HCT116 (cell line): ENCODE measurements around the gene ZNF2. TPM values are rescaled to one million over a fixed set of nuclear protein-coding genes. Genes with fewer than 3 reads are reported as not detected.

Experiments used
- ATAC-seq: fragments of 200-7000 bp; cut with Tn5 transposase; 2 replicates; pipeline ENCODE4 v1.9.1; 2020; ENCODE audit warnings: mild to moderate bottlenecking, moderate library complexity
- BruUV-seq: library from RNA; stranded (reverse); fragments of 400-500 nt; replicated peaks from 2 replicates; lab custom pipeline; 2021; lab: Mats Ljungman, UMichigan
- CTCF ChIA-PET: fragments of 300-600 bp; sonication (Branson Sonifier 250); formaldehyde crosslinking; loops from one replicate; lab custom pipeline; 2021; ENCODE audit warnings: antibody characterized with exemption; lab: Charles Lee
- POLR2A ChIA-PET: fragments of 300-600, 350-600 bp; sonication (Branson Sonifier 250); formaldehyde crosslinking; loops from one replicate; lab custom pipeline; 2021; ENCODE audit warnings: antibody characterized with exemption; lab: Charles Lee
- RAD21 ChIA-PET, 2 experiments: fragments of 300-600 bp; sonication (Branson Sonifier 250); formaldehyde crosslinking; loops; one replicate each; lab custom pipeline; 2023; ENCODE audit warnings: low total read pairs in 2 of 2; ENCODE audit not compliant: uncharacterized antibody in 2 of 2, unreplicated experiment in 2 of 2, low non-redundant PET in 1 of 2; lab: Charles Lee
- DNase-seq: peaks from one replicate; pipeline ENCODE4 v3.0.0-alpha.2; 2010; ENCODE audit warnings: low read depth, low spot score
- H2AFZ ChIP-seq: fragments of 200-600 bp; shearing (Covaris generic), sonication (generic); 2 replicates; pipeline ENCODE4 v1.6.1; 2017; ENCODE audit warnings: low read depth, mixed run types, mixed read lengths, antibody characterized with exemption, low read length; ENCODE audit not compliant: poor library complexity, severe bottlenecking
- H3K27ac ChIP-seq: 2 replicates; pipeline ENCODE4 v1.5.1; 2012; ENCODE audit warnings: low read depth, low read length
- H3K27me3 ChIP-seq: fragments of 200-600 bp; sonication (generic); 2 replicates; pipeline ENCODE4 v1.6.1; 2016; ENCODE audit warnings: mixed run types, low read length, mixed read lengths; ENCODE audit not compliant: insufficient read depth
- H3K36me3 ChIP-seq, 2 experiments: fragments of 200-500 bp in 1 of 2; fragments of 200-600 bp in 1 of 2; sonication (Bioruptor generic) in 1 of 2; sonication (generic) in 1 of 2; 2 replicates each; pipeline versions ENCODE4 v1.5.1 to v1.6.1; 2014 to 2016; ENCODE audit warnings: low read length in 2 of 2, inconsistent platforms in 1 of 2, mixed read lengths in 1 of 2, mixed run types in 1 of 2; ENCODE audit not compliant: insufficient read depth in 2 of 2, control insufficient read depth in 1 of 2
- H3K4me1 ChIP-seq, 2 experiments: fragments of 200-600 bp in 1 of 2; sonication (generic) in 1 of 2; 2 replicates each; pipeline versions ENCODE4 v1.5.1 to v1.6.1; 2012 to 2017; ENCODE audit warnings: low read length in 2 of 2, inconsistent platforms in 1 of 2, mild to moderate bottlenecking in 1 of 2, mixed read lengths in 1 of 2, mixed run types in 1 of 2, moderate library complexity in 1 of 2; ENCODE audit not compliant: insufficient read depth in 2 of 2, control insufficient read depth in 1 of 2
- H3K4me2 ChIP-seq: fragments of 200-600 bp; sonication (generic); 2 replicates; pipeline ENCODE4 v1.6.1; 2017; ENCODE audit warnings: mixed run types, low read length, mixed read lengths
- H3K4me3 ChIP-seq, 2 experiments: fragments of 200-600 bp in 1 of 2; sonication (generic) in 1 of 2; replicated peaks in 1 of 2; 2 replicates each; pipeline ENCODE4 v1.5.1; 2011 to 2016; ENCODE audit warnings: low read length in 2 of 2, control low read depth in 1 of 2, low read depth in 1 of 2, mild to moderate bottlenecking in 1 of 2, mixed read lengths in 1 of 2, mixed run types in 1 of 2
- H3K79me2 ChIP-seq: fragments of 200-600 bp; sonication (generic); 2 replicates; pipeline ENCODE4 v1.6.1; 2017; ENCODE audit warnings: mild to moderate bottlenecking, mixed run types, low read length, moderate library complexity, mixed read lengths; ENCODE audit not compliant: insufficient read depth
- H3K9ac ChIP-seq: fragments of 200-600 bp; sonication (generic); 2 replicates; pipeline ENCODE4 v1.6.1; 2016; ENCODE audit warnings: low read length, mixed read lengths
- H3K9me2 ChIP-seq: fragments of 200-600 bp; sonication (generic), shearing (Covaris generic); 2 replicates; pipeline ENCODE4 v1.6.1; 2017; ENCODE audit warnings: mixed run types, mild to moderate bottlenecking, moderate library complexity; ENCODE audit not compliant: insufficient read depth
- H3K9me3 ChIP-seq, 2 experiments: fragments of 200-500 bp in 1 of 2; fragments of 200-600 bp in 1 of 2; sonication (Bioruptor generic) in 1 of 2; sonication (generic) in 1 of 2; 2 replicates each; pipeline ENCODE4 v1.6.1; 2014 to 2017; ENCODE audit warnings: low read length in 2 of 2, mixed read lengths in 2 of 2, inconsistent platforms in 1 of 2, low read depth in 1 of 2, mild to moderate bottlenecking in 1 of 2, mixed run types in 1 of 2, moderate library complexity in 1 of 2; ENCODE audit not compliant: control insufficient read depth in 1 of 2, insufficient read depth in 1 of 2
- H4K20me1 ChIP-seq: fragments of 200-600 bp; sonication (generic), shearing (Covaris generic); 2 replicates; pipeline ENCODE4 v1.6.1; 2017; ENCODE audit warnings: mixed run types, mild to moderate bottlenecking, moderate library complexity; ENCODE audit not compliant: insufficient read depth
- CTCF ChIP-seq, 3 experiments: fragments of 200-600 bp in 1 of 3; sonication (generic) in 1 of 3; IDR thresholded peaks in 2 of 3; conservative IDR thresholded peaks in 1 of 3; 2 replicates each; pipeline ENCODE4 v1.5.1; 2012 to 2017; ENCODE audit warnings: low read depth in 2 of 3, low read length in 2 of 3, antibody characterized with exemption in 1 of 3, borderline replicate concordance in 1 of 3, control low read depth in 1 of 3, mild to moderate bottlenecking in 1 of 3, mixed read lengths in 1 of 3, mixed run types in 1 of 3, moderate library complexity in 1 of 3; ENCODE audit not compliant: insufficient read depth in 1 of 3
- EZH2 ChIP-seq: fragments of 200-600 bp; sonication (generic); IDR thresholded peaks from 2 replicates; pipeline ENCODE4 v1.6.1; 2017; ENCODE audit warnings: antibody characterized with exemption, mixed run types
- FOSL1 ChIP-seq: IDR thresholded peaks from 2 replicates; pipeline ENCODE4 v1.6.1; 2012; ENCODE audit warnings: low read depth
- RAD21 ChIP-seq: IDR thresholded peaks from 2 replicates; pipeline ENCODE4 v1.6.1; 2012; ENCODE audit warnings: low read depth, mild to moderate bottlenecking
- TCF7L2 ChIP-seq: IDR thresholded peaks from 2 replicates; pipeline ENCODE4 v1.7.0; 2011; ENCODE audit warnings: borderline replicate concordance, inconsistent platforms; ENCODE audit not compliant: insufficient read depth, insufficient read length; ENCODE audit errors: extremely low read depth
- YY1 ChIP-seq: IDR thresholded peaks from 2 replicates; pipeline ENCODE4 v1.6.1; 2011; ENCODE audit warnings: low read length, low read depth, moderate library complexity, mild to moderate bottlenecking; ENCODE audit not compliant: insufficient replicate concordance; ENCODE audit errors: extremely low read depth
- ZBTB33 ChIP-seq: IDR thresholded peaks from 2 replicates; pipeline ENCODE4 v1.6.1; 2011; ENCODE audit warnings: mild to moderate bottlenecking, low read length, moderate library complexity; ENCODE audit not compliant: insufficient replicate concordance; ENCODE audit errors: extremely low read depth
- intact Hi-C: fragments of 100-400 bp; cut with micrococcal nuclease; formaldehyde crosslinking; loops from 2 replicates; pipeline ENCODE4 v1.10.0; 2022
- total RNA-seq: library from RNA; stranded (reverse); gene quantifications from one replicate; pipeline ENCODE4 v1.2.1, GENCODE V29; 2021; ENCODE audit not compliant: unreplicated experiment

ZNF2 gene
- total RNA-seq, 1 experiment from 2014 or later, result 3.4 TPM

- ChIA-PET CTCF (no interaction called here), POLR2A (no interaction called here), RAD21 (no interaction called here)
- no peaks in the 10 kb centered on the region for H4K20me1 ChIP-seq
- H3K79me2 ChIP-seq, result no peaks in the 10 kb centered on the region
- H3K4me2 ChIP-seq, result no peak overlapping the region
- H3K4me3 ChIP-seq, result no peak overlapping the region
- H3K4me1 ChIP-seq, result no peaks in the 10 kb centered on the region
- ATAC-seq, result no peak
- H3K36me3 ChIP-seq, result peaks cover 2 to 17% of the 10 kb centered on the region in 2 experiments; a peak in 2 of 4 replicates
- no peak overlapping the region for H3K27ac ChIP-seq
- no peaks in the 10 kb centered on the region; a peak in 1 of 4 replicates for H3K9me3 ChIP-seq
- no peak for DNase-seq
- H3K9me2 ChIP-seq, result no peaks in the 10 kb centered on the region
- no peak overlapping the region for H3K9ac ChIP-seq
- no peaks in the 10 kb centered on the region for H3K27me3 ChIP-seq
- intact Hi-C loops, result no loop called here
- no TSS peak for BruUV-seq
- TF ChIP-seq YY1 (no peak), TCF7L2 (no peak), CTCF (IDR thresholded peaks at IDR 0.05 in 2 of 3, conservative IDR thresholded peaks at IDR 0.05 in 1 of 3; ENCODE audit: borderline replicate concordance in 1 of 3, insufficient read depth in 1 of 3, low read depth in 2 of 3, low read length in 2 of 3) (no peak), ZBTB33 (no peak), EZH2 (no peak), RAD21 (no peak), FOSL1 (no peak)
- TF ChIP-seq, all 23 proteins: peak for 0
- H2AFZ ChIP-seq, result no peak overlapping the region
Observed at GRCh38 chr2:95181774-95182173, 16.2 kb downstream of the ZNF2 start.
